ENCODE results near the gene PPARD.

PPARD gene

GRCh38 chr6:35342258-35343091 lies at the start of gene PPARD:
Gene PPARD (plus strand): TSS chr6:35342558. CDS start chr6:35411088, 68,530 bp downstream.
- H3K4me1 Mint-ChIP-seq: peaks cover 28% of the 10 kb centered on the region
- ATAC-seq (ENCODE audit: low read depth) (peak; percentile 94), DNase-seq (ENCODE audit: low spot score in 2 of 2) (peak; percentile 99)
- H3K4me3 Mint-ChIP-seq: peak within 1 kb of the TSS; percentile 90
- H3K27ac Mint-ChIP-seq: peak within 1 kb of the TSS; percentile 94
- no peaks in the 10 kb centered on the region for H3K9me3 Mint-ChIP-seq
- H3K36me3 Mint-ChIP-seq: peaks cover 8% of the 10 kb centered on the region
- no peaks in the 10 kb centered on the region for H3K27me3 Mint-ChIP-seq

GRCh38 chr6:35293681-35294080 lies 48.7 kb upstream of the PPARD start:
- ATAC-seq (ENCODE audit: low read depth): no peak
- Mint-ChIP-seq H3K4me3 (no peak overlapping the region), H3K9me3 (no peaks in the 10 kb centered on the region), H3K27me3 (no peaks in the 10 kb centered on the region), H3K27ac (no peak overlapping the region), H3K36me3 (peaks cover 30% of the 10 kb centered on the region), H3K4me1 (peaks cover 15% of the 10 kb centered on the region)
- DNase-seq (ENCODE audit: low spot score in 2 of 2): no peak

- Mint-ChIP-seq H3K27me3 (no peaks in the 10 kb centered on the region), H3K4me1 (peaks cover 23% of the 10 kb centered on the region), H3K27ac (no peak overlapping the region), H3K36me3 (peaks cover 25% of the 10 kb centered on the region), H3K9me3 (no peaks in the 10 kb centered on the region), H3K4me3 (no peak overlapping the region)
- peak; percentile 46 to 54 for DNase-seq (ENCODE audit: low spot score in 2 of 2)
- peak; percentile 40 for ATAC-seq (ENCODE audit: low read depth)
Observed at GRCh38 chr6:35294308-35294945, 47.9 kb upstream of the PPARD start.

GRCh38 chr6:35295036-35295435 lies 47.3 kb upstream of the PPARD start:
- Mint-ChIP-seq H3K9me3 (no peaks in the 10 kb centered on the region), H3K4me3 (no peak overlapping the region), H3K4me1 (peaks cover 27% of the 10 kb centered on the region), H3K36me3 (peaks cover 23% of the 10 kb centered on the region), H3K27me3 (no peaks in the 10 kb centered on the region), H3K27ac (no peak overlapping the region)
- no peak for ATAC-seq (ENCODE audit: low read depth)
- DNase-seq (ENCODE audit: low spot score in 2 of 2): no peak

GRCh38 chr6:35295521-35296315 lies 46.6 kb upstream of the PPARD start:
- Mint-ChIP-seq H3K4me1 (peaks cover 33% of the 10 kb centered on the region), H3K27me3 (no peaks in the 10 kb centered on the region), H3K27ac (no peak overlapping the region), H3K4me3 (no peak overlapping the region), H3K9me3 (no peaks in the 10 kb centered on the region), H3K36me3 (peaks cover 19% of the 10 kb centered on the region)
- no peak for DNase-seq (ENCODE audit: low spot score in 2 of 2)
- ATAC-seq (ENCODE audit: low read depth): no peak

GRCh38 chr6:35296931-35297600 lies 45.3 kb upstream of the PPARD start:
- DNase-seq (ENCODE audit: low spot score in 2 of 2) (no peak), ATAC-seq (ENCODE audit: low read depth) (no peak)
- Mint-ChIP-seq H3K4me3 (peak overlapping the region; percentile 76), H3K4me1 (peaks cover 36% of the 10 kb centered on the region), H3K27ac (peak overlapping the region; percentile 84), H3K9me3 (no peaks in the 10 kb centered on the region), H3K27me3 (no peaks in the 10 kb centered on the region), H3K36me3 (peaks cover 12% of the 10 kb centered on the region)

GRCh38 chr6:35297601-35298481 lies 44.5 kb upstream of the PPARD start, which contains the start of gene DEF6:
Gene DEF6 (plus strand): TSS chr6:35297818. CDS start chr6:35297857, 39 bp downstream.
- Mint-ChIP-seq H3K4me1 (peaks cover 31% of the 10 kb centered on the region), H3K9me3 (no peaks in the 10 kb centered on the region), H3K36me3 (peaks cover 5% of the 10 kb centered on the region), H3K27ac (peak within 1 kb of the TSS; percentile 84), H3K27me3 (no peaks in the 10 kb centered on the region), H3K4me3 (peak within 1 kb of the TSS; percentile 76)
- DNase-seq (ENCODE audit: low spot score in 2 of 2): peak; percentile 75 to 84
- ATAC-seq (ENCODE audit: low read depth): peak; percentile 85

- H3K4me3 Mint-ChIP-seq: peak overlapping the region; percentile 76
- peak overlapping the region; percentile 84 for H3K27ac Mint-ChIP-seq
- ATAC-seq (ENCODE audit: low read depth) (no peak), DNase-seq (ENCODE audit: low spot score in 2 of 2) (no peak)
- H3K27me3 Mint-ChIP-seq: no peaks in the 10 kb centered on the region
- H3K4me1 Mint-ChIP-seq: peaks cover 39% of the 10 kb centered on the region
- peaks cover 7% of the 10 kb centered on the region for H3K36me3 Mint-ChIP-seq
- no peaks in the 10 kb centered on the region for H3K9me3 Mint-ChIP-seq
Observed at GRCh38 chr6:35298625-35299140, 43.7 kb upstream of the PPARD start.

- no peaks in the 10 kb centered on the region for H3K9me3 Mint-ChIP-seq
- H3K27ac Mint-ChIP-seq: peak overlapping the region; percentile 84
- H3K4me3 Mint-ChIP-seq: peak overlapping the region; percentile 76
- peak; percentile 40 to 49 for DNase-seq (ENCODE audit: low spot score in 2 of 2)
- no peaks in the 10 kb centered on the region for H3K27me3 Mint-ChIP-seq
- ATAC-seq (ENCODE audit: low read depth): peak; percentile 55
- peaks cover 41% of the 10 kb centered on the region for H3K4me1 Mint-ChIP-seq
- peaks cover 9% of the 10 kb centered on the region for H3K36me3 Mint-ChIP-seq
Observed at GRCh38 chr6:35299674-35300073, 42.7 kb upstream of the PPARD start.

- peaks cover 41% of the 10 kb centered on the region for H3K4me1 Mint-ChIP-seq
- no peak for DNase-seq (ENCODE audit: low spot score in 2 of 2)
- ATAC-seq (ENCODE audit: low read depth): no peak
- peaks cover 9% of the 10 kb centered on the region for H3K36me3 Mint-ChIP-seq
- no peaks in the 10 kb centered on the region for H3K27me3 Mint-ChIP-seq
- peak overlapping the region; percentile 76 for H3K4me3 Mint-ChIP-seq
- H3K27ac Mint-ChIP-seq: peak overlapping the region; percentile 84
- no peaks in the 10 kb centered on the region for H3K9me3 Mint-ChIP-seq
Observed at GRCh38 chr6:35300848-35301247, 41.5 kb upstream of the PPARD start.

GRCh38 chr6:35302604-35303241 lies 39.6 kb upstream of the PPARD start:
- Mint-ChIP-seq H3K27ac (peak overlapping the region; percentile 97), H3K4me3 (peak overlapping the region; percentile 88), H3K36me3 (peaks cover 14% of the 10 kb centered on the region), H3K27me3 (no peaks in the 10 kb centered on the region), H3K9me3 (no peaks in the 10 kb centered on the region), H3K4me1 (peaks cover 49% of the 10 kb centered on the region)
- ATAC-seq (ENCODE audit: low read depth) (peak; percentile 85), DNase-seq (ENCODE audit: low spot score in 2 of 2) (peak; percentile 56 to 62)

GRCh38 chr6:35304299-35304698 lies 38.1 kb upstream of the PPARD start:
- no peak for DNase-seq (ENCODE audit: low spot score in 2 of 2)
- no peaks in the 10 kb centered on the region for H3K27me3 Mint-ChIP-seq
- peak overlapping the region; percentile 44 for H3K4me3 Mint-ChIP-seq
- ATAC-seq (ENCODE audit: low read depth): no peak
- peaks cover 49% of the 10 kb centered on the region for H3K4me1 Mint-ChIP-seq
- peaks cover 17% of the 10 kb centered on the region for H3K36me3 Mint-ChIP-seq
- peak overlapping the region; percentile 97 for H3K27ac Mint-ChIP-seq
- H3K9me3 Mint-ChIP-seq: no peaks in the 10 kb centered on the region

All from memory B cell (primary cell).